Thymus (tissue), 11 donors: ENCODE data around the gene RNF215. TPM values are rescaled to one million over a fixed set of nuclear protein-coding genes. Genes with fewer than 3 reads are reported as not detected.

Experiments
- DNase-seq, 9 donors: peaks; one replicate each; pipeline ENCODE4 v3.0.0-alpha.2; 2013; ENCODE audit warnings: low spot score in 9 of 9, low read depth in 6 of 9, missing footprints in 1 of 9
- H3K27ac ChIP-seq, 2 donors: one replicate each; pipeline ENCODE4 v1.5.1; 2013; ENCODE audit warnings: control low read depth in 1 of 2, low read depth in 1 of 2, low read length in 1 of 2, mild to moderate bottlenecking in 1 of 2, moderate library complexity in 1 of 2
- H3K27me3 ChIP-seq, 2 donors: one replicate each; pipeline ENCODE4 v1.5.1; 2013; ENCODE audit warnings: low read length in 1 of 2; ENCODE audit not compliant: control insufficient read depth in 2 of 2, insufficient read depth in 1 of 2
- H3K36me3 ChIP-seq, 2 donors: one replicate each; pipeline ENCODE4 v1.5.1; 2013; ENCODE audit warnings: low read length in 1 of 2, mild to moderate bottlenecking in 1 of 2, moderate library complexity in 1 of 2; ENCODE audit not compliant: control insufficient read depth in 2 of 2, insufficient read depth in 2 of 2
- H3K4me1 ChIP-seq, 2 donors: one replicate each; pipeline ENCODE4 v1.5.1; 2013; ENCODE audit warnings: low read length in 2 of 2; ENCODE audit not compliant: control insufficient read depth in 2 of 2, insufficient read depth in 2 of 2
- H3K4me3 ChIP-seq, 2 donors: one replicate each; pipeline ENCODE4 v1.5.1; 2013; ENCODE audit warnings: low read length in 2 of 2, control low read depth in 1 of 2, mild to moderate bottlenecking in 1 of 2
- H3K9me3 ChIP-seq, 2 donors: one replicate each; pipeline ENCODE4 v1.5.1; 2013; ENCODE audit warnings: low read length in 1 of 2, mild to moderate bottlenecking in 1 of 2; ENCODE audit not compliant: control insufficient read depth in 2 of 2, insufficient read depth in 1 of 2
- WGBS: extraction: QIAGEN DNeasy Blood & Tissue Kit; methylation state at CpG from one replicate; pipeline ENCODE4 v1.1.7; 2013; 5-methylcytosine and 5-hydroxymethylcytosine counted together
- polyA plus RNA-seq: library from polyadenylated mRNA; stranded (reverse); fragments of 200-250 nt; gene quantifications from one replicate; pipeline ENCODE4 v1.2.3, GENCODE V29; 2013
- total RNA-seq: library from RNA; stranded (reverse); fragments of 120-200 nt; gene quantifications from one replicate; pipeline ENCODE4 v1.2.4, GENCODE V29; 2013
- donor health status: healthy.

Gene RNF215
- total and polyA plus RNA-seq, 2 donors = 6.4 to 11.1 TPM

- WGBS = 98% methylated on average over 1 of the region's 1 CpG
Observed at GRCh38 chr22:30335236-30335635, 52.0 kb downstream of the RNF215 start.

GRCh38 chr22:30334646-30335045, 52.6 kb downstream of the RNF215 start:
- 98% methylated on average over 4 of the region's 4 CpGs for WGBS
- no peaks in the 10 kb centered on the region for H3K27me3 ChIP-seq
- peaks cover 0 to 3% of the 10 kb centered on the region in 2 donors for H3K4me1 ChIP-seq
- DNase-seq = no peak
- no peak overlapping the region for H3K4me3 ChIP-seq
- H3K27ac ChIP-seq = no peak overlapping the region
- H3K9me3 ChIP-seq = no peaks in the 10 kb centered on the region
- peaks cover 83% of the 10 kb centered on the region in 2 donors for H3K36me3 ChIP-seq

More at GRCh38 chr22:30335236-30335635, 52.0 kb downstream of the RNF215 start:
- no peak for DNase-seq
- H3K9me3 ChIP-seq = no peaks in the 10 kb centered on the region
- H3K27me3 ChIP-seq = no peaks in the 10 kb centered on the region
- H3K4me3 ChIP-seq = no peak overlapping the region
- no peak overlapping the region for H3K27ac ChIP-seq
- peaks cover 88 to 89% of the 10 kb centered on the region in 2 donors for H3K36me3 ChIP-seq
- peaks cover 0 to 3% of the 10 kb centered on the region in 2 donors for H3K4me1 ChIP-seq

- H3K36me3 ChIP-seq = peaks cover 73 to 74% of the 10 kb centered on the region in 2 donors
- WGBS = 97% methylated on average over 3 of the region's 3 CpGs
- DNase-seq = no peak
- H3K27me3 ChIP-seq = no peaks in the 10 kb centered on the region
- H3K9me3 ChIP-seq = no peaks in the 10 kb centered on the region
- no peak overlapping the region for H3K4me3 ChIP-seq
- no peak overlapping the region for H3K27ac ChIP-seq
- H3K4me1 ChIP-seq = peaks cover 0 to 3% of the 10 kb centered on the region in 2 donors
Observed at GRCh38 chr22:30333707-30334087, 53.5 kb downstream of the RNF215 start.

GRCh38 chr22:30332994-30333706, 54.1 kb downstream of the RNF215 start:
- Histone ChIP-seq H3K27me3 (no peaks in the 10 kb centered on the region), H3K4me3 (no peak overlapping the region), H3K9me3 (no peaks in the 10 kb centered on the region), H3K36me3 (peaks cover 69 to 74% of the 10 kb centered on the region in 2 donors), H3K4me1 (peaks cover 0 to 3% of the 10 kb centered on the region in 2 donors), H3K27ac (no peak overlapping the region)
- DNase-seq = no peak
- 89% methylated on average over 2 of the region's 2 CpGs for WGBS

GRCh38 chr22:30332551-30332950, 54.7 kb downstream of the RNF215 start:
- peaks cover 3 to 6% of the 10 kb centered on the region in 2 donors for H3K4me1 ChIP-seq
- peaks cover 63 to 69% of the 10 kb centered on the region in 2 donors for H3K36me3 ChIP-seq
- H3K27me3 ChIP-seq = no peaks in the 10 kb centered on the region
- H3K4me3 ChIP-seq = no peak overlapping the region
- H3K27ac ChIP-seq = no peak overlapping the region
- 97% methylated on average over 5 of the region's 5 CpGs for WGBS
- no peaks in the 10 kb centered on the region for H3K9me3 ChIP-seq
- DNase-seq = no peak

Other genes starting within 250 kb of the RNF215 start
- 0.90 TPM for gene LIF, start 140.7 kb downstream of the RNF215 start, total RNA-seq
- 0.21 TPM for gene LIF, start 140.7 kb downstream of the RNF215 start, polyA plus RNA-seq
- 1.9 TPM for gene OSM, start 120.6 kb downstream of the RNF215 start, total RNA-seq
- gene OSM, start 120.6 kb downstream of the RNF215 start, polyA plus RNA-seq = 6.0 TPM
- gene CASTOR1, start 97.9 kb downstream of the RNF215 start, total RNA-seq = 12.8 TPM
- gene CASTOR1, start 97.9 kb downstream of the RNF215 start, polyA plus RNA-seq = 19.6 TPM
- 25.6 TPM for gene TBC1D10A, start 60.5 kb downstream of the RNF215 start, total RNA-seq
- 39.0 TPM for gene TBC1D10A, start 60.5 kb downstream of the RNF215 start, polyA plus RNA-seq
- 26.9 TPM for gene SF3A1, start 30.5 kb downstream of the RNF215 start, total RNA-seq
- 25.7 TPM for gene SF3A1, start 30.5 kb downstream of the RNF215 start, polyA plus RNA-seq
- gene CCDC157, start 30.4 kb downstream of the RNF215 start, total RNA-seq = 2.1 TPM
- gene CCDC157, start 30.4 kb downstream of the RNF215 start, polyA plus RNA-seq = 3.2 TPM
- gene SEC14L2, start 9.6 kb upstream of the RNF215 start, total RNA-seq = 7.2 TPM
- gene SEC14L2, start 9.6 kb upstream of the RNF215 start, polyA plus RNA-seq = 6.2 TPM
- 23.9 TPM for gene MTFP1, start 38.4 kb upstream of the RNF215 start, total RNA-seq
- 11.1 TPM for gene MTFP1, start 38.4 kb upstream of the RNF215 start, polyA plus RNA-seq
- gene SEC14L3, start 84.6 kb upstream of the RNF215 start, total RNA-seq = 0.05 TPM
- gene SEC14L3, start 84.6 kb upstream of the RNF215 start, polyA plus RNA-seq = 0.07 TPM
- 0.09 TPM for gene SEC14L4, start 118.3 kb upstream of the RNF215 start, total RNA-seq
- gene SEC14L4, start 118.3 kb upstream of the RNF215 start, polyA plus RNA-seq = 0.05 TPM
- 0.24 TPM for gene SEC14L6, start 159.3 kb upstream of the RNF215 start, total RNA-seq
- 0.39 TPM for gene SEC14L6, start 159.3 kb upstream of the RNF215 start, polyA plus RNA-seq
- gene GAL3ST1, start 187.3 kb upstream of the RNF215 start, total RNA-seq = 0.09 TPM
- 0.46 TPM for gene GAL3ST1, start 187.3 kb upstream of the RNF215 start, polyA plus RNA-seq
- 53.3 TPM for gene PES1, start 204.5 kb upstream of the RNF215 start, total RNA-seq
- 48.7 TPM for gene PES1, start 204.5 kb upstream of the RNF215 start, polyA plus RNA-seq
- gene TCN2, start 219.8 kb upstream of the RNF215 start, total RNA-seq = 3.6 TPM
- 10.2 TPM for gene TCN2, start 219.8 kb upstream of the RNF215 start, polyA plus RNA-seq
- 0.57 TPM for gene SLC35E4, start 248.4 kb upstream of the RNF215 start, total RNA-seq
- gene SLC35E4, start 248.4 kb upstream of the RNF215 start, polyA plus RNA-seq = 1.2 TPM